ENCODE measurements around the gene PCDHA1.

DNA sequence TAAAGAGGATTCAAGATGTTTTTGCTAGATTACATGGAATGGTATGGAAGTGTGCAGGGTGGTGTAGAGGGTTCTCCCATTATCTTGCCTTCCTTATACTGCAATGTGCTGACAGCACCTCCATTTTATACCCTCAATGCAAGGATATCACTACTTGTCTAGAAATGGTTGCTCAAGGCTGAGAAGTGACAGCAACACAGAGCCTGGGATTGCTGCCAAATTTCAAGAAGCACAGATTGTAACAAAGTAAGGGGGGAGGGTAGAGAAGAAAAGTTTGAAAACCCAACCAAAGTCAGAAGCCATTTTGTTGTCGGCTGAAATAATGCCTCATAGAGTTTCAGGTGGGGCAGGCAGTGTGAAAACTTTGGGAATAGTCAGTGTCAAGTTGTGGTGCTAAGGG is 210.1 kb downstream of the PCDHA1 start:
- TF ChIP-seq, protein P1, sequence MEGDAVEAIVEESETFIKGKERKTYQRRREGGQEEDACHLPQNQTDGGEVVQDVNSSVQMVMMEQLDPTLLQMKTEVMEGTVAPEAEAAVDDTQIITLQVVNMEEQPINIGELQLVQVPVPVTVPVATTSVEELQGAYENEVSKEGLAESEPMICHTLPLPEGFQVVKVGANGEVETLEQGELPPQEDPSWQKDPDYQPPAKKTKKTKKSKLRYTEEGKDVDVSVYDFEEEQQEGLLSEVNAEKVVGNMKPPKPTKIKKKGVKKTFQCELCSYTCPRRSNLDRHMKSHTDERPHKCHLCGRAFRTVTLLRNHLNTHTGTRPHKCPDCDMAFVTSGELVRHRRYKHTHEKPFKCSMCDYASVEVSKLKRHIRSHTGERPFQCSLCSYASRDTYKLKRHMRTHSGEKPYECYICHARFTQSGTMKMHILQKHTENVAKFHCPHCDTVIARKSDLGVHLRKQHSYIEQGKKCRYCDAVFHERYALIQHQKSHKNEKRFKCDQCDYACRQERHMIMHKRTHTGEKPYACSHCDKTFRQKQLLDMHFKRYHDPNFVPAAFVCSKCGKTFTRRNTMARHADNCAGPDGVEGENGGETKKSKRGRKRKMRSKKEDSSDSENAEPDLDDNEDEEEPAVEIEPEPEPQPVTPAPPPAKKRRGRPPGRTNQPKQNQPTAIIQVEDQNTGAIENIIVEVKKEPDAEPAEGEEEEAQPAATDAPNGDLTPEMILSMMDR (IDR thresholded peaks at IDR 0.05; ENCODE audit: insufficient read depth, low read length) = no peak
- TF ChIP-seq GABPA (IDR thresholded peaks at IDR 0.05; ENCODE audit: low read depth) = no peak
- no peak for TF ChIP-seq REST (IDR thresholded peaks at IDR 0.05; ENCODE audit: insufficient replicate concordance, low read depth)
- no peak for TF ChIP-seq POLR2AphosphoS5 (IDR thresholded peaks at IDR 0.05; ENCODE audit: low read depth)
- no peak for TF ChIP-seq SPI1 (IDR thresholded peaks at IDR 0.05; ENCODE audit: borderline replicate concordance, low read depth)

Data from HL-60 (cell line).